Suprapubic skin (tissue), 4 donors: ENCODE results near the gene MAG. TPM values are rescaled to one million over a fixed set of nuclear protein-coding genes. Genes with fewer than 3 reads are reported as not detected.

Experiments used
- DNase-seq, 2 donors: peaks; one replicate each; pipeline ENCODE4 v3.0.0-alpha.2; 2019; ENCODE audit warnings: low spot score in 2 of 2
- H3K27ac ChIP-seq: fragments of 200-600 bp; sonication (generic); one replicate; pipeline ENCODE4 v1.5.1; 2019
- H3K27me3 ChIP-seq: fragments of 200-600 bp; sonication (generic); one replicate; pipeline ENCODE4 v1.5.1; 2019
- H3K36me3 ChIP-seq: fragments of 200-600 bp; sonication (generic); one replicate; pipeline ENCODE4 v1.5.1; 2019
- H3K4me1 ChIP-seq: fragments of 200-600 bp; sonication (generic); one replicate; pipeline ENCODE4 v1.5.1; 2019
- H3K4me3 ChIP-seq: fragments of 200-600 bp; sonication (generic); one replicate; pipeline ENCODE4 v1.5.1; 2019; ENCODE audit warnings: mild to moderate bottlenecking
- H3K9me3 ChIP-seq: fragments of 200-600 bp; sonication (generic); one replicate; pipeline ENCODE4 v1.5.1; 2019
- EP300 ChIP-seq: sonication (generic); formaldehyde crosslinking; IDR thresholded peaks from one replicate; pipeline ENCODE4 v1.6.1; 2017; ENCODE audit warnings: antibody characterized with exemption
- POLR2A ChIP-seq, 2 donors: fragments of 450-650 bp; IDR thresholded peaks; one replicate each; pipeline ENCODE4 v1.6.1; 2017; ENCODE audit warnings: antibody characterized with exemption in 2 of 2, mild to moderate bottlenecking in 2 of 2, moderate library complexity in 2 of 2
- POLR2AphosphoS5 ChIP-seq, 3 donors: sonication (generic); formaldehyde crosslinking; IDR thresholded peaks; one replicate each; pipeline ENCODE4 v1.6.1; 2017; ENCODE audit warnings: antibody characterized with exemption in 3 of 3
- WGBS: methylation state at CpG from one replicate; pipeline ENCODE4 v1.1.5; 2018; 5-methylcytosine and 5-hydroxymethylcytosine counted together
- total RNA-seq, 4 donors: library from RNA; depleted of rRNA; stranded (reverse); fragments of >200 nt; gene quantifications; one replicate each; pipeline ENCODE4 v1.1.0, GENCODE V29; 2016
- TF ChIP-seq, protein P1 (sequence below), 2 donors: fragments of 200-600 bp in 1 of 2; fragments of 450-650 bp in 1 of 2; sonication (generic) in 1 of 2; IDR thresholded peaks; one replicate each; pipeline ENCODE4 v1.5.1; 2016 to 2019; ENCODE audit warnings: antibody characterized with exemption in 2 of 2, mild to moderate bottlenecking in 1 of 2, moderate library complexity in 1 of 2

Gene MAG, protein sequence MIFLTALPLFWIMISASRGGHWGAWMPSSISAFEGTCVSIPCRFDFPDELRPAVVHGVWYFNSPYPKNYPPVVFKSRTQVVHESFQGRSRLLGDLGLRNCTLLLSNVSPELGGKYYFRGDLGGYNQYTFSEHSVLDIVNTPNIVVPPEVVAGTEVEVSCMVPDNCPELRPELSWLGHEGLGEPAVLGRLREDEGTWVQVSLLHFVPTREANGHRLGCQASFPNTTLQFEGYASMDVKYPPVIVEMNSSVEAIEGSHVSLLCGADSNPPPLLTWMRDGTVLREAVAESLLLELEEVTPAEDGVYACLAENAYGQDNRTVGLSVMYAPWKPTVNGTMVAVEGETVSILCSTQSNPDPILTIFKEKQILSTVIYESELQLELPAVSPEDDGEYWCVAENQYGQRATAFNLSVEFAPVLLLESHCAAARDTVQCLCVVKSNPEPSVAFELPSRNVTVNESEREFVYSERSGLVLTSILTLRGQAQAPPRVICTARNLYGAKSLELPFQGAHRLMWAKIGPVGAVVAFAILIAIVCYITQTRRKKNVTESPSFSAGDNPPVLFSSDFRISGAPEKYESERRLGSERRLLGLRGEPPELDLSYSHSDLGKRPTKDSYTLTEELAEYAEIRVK
- not detected for total RNA-seq

DNA sequence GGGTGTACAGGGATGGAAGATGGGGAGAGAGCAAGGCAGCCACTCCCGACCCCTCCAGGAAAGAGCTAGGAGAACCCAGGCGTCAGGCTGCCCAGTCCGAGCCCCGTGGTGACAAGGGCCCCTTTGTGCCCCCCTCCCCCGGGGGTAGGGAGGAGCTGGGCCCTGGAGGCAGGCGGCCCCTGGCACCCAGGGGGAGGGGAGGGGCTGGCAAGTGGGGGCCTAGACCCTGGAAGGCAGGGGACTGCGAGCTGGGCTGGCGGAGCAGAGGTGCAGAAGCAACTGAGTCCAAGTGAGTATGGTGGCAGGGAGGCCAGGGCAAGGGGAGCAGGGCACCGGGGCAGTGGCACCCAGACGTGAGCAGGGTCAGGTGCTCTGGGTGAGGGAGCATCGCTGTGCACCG, at the start of gene MAG:
Gene MAG, plus strand, starts transcription at position 246 of the 400 bp plus-strand sequence. CDS start 3,248 bp downstream, outside the sequence.
- H3K36me3 ChIP-seq: no peaks in the 10 kb centered on the region
- H3K4me1 ChIP-seq: peaks cover 7% of the 10 kb centered on the region
- peaks cover 63% of the 10 kb centered on the region for H3K27me3 ChIP-seq
- H3K27ac ChIP-seq: no peak within 1 kb of the TSS
- H3K9me3 ChIP-seq: no peaks in the 10 kb centered on the region
- TF ChIP-seq, protein P1, sequence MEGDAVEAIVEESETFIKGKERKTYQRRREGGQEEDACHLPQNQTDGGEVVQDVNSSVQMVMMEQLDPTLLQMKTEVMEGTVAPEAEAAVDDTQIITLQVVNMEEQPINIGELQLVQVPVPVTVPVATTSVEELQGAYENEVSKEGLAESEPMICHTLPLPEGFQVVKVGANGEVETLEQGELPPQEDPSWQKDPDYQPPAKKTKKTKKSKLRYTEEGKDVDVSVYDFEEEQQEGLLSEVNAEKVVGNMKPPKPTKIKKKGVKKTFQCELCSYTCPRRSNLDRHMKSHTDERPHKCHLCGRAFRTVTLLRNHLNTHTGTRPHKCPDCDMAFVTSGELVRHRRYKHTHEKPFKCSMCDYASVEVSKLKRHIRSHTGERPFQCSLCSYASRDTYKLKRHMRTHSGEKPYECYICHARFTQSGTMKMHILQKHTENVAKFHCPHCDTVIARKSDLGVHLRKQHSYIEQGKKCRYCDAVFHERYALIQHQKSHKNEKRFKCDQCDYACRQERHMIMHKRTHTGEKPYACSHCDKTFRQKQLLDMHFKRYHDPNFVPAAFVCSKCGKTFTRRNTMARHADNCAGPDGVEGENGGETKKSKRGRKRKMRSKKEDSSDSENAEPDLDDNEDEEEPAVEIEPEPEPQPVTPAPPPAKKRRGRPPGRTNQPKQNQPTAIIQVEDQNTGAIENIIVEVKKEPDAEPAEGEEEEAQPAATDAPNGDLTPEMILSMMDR (IDR thresholded peaks at IDR 0.05): no peak
- TF ChIP-seq EP300 (no peak), POLR2A (IDR thresholded peaks at IDR 0.05) (no peak), POLR2AphosphoS5 (IDR thresholded peaks at IDR 0.05) (no peak)
- DNase-seq: no peak
- H3K4me3 ChIP-seq: no peak within 1 kb of the TSS
- WGBS: 75% methylated on average over 7 of the region's 12 CpGs

DNA sequence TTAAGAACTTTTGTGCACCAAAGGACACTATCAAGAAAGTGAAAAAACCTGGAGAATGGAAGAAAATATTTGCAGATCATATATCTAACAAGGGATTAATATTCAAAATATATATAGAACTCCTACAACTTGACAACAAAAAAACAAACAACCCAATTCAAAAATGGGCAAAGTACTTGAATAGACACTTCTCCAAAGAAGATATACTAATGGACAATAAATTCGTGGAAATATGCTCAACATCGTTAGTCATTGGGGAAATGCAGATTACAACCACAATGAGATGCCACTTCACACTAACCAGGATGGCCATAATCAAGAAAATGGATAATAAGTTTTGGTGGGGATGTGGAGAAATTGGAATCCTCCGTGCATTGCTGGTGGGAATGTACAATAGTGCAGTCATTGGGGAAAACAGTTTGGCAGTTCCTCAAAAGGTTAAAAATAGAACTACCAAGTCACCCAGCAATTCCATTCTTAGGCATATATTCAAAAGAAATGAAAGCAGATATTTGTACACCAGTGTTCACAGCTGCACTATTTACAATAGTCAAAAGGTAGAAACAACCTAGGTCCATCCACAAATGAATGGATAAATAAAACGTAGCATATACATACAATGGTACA, 45.4 kb upstream of the MAG start:
- 65% methylated on average over 4 of the region's 4 CpGs for WGBS
- no peak overlapping the region for H3K27ac ChIP-seq
- peaks cover 20% of the 10 kb centered on the region for H3K27me3 ChIP-seq
- no peaks in the 10 kb centered on the region for H3K9me3 ChIP-seq
- TF ChIP-seq EP300 (no peak), POLR2A (IDR thresholded peaks at IDR 0.05) (no peak), POLR2AphosphoS5 (IDR thresholded peaks at IDR 0.05) (no peak)
- TF ChIP-seq, protein P1 (IDR thresholded peaks at IDR 0.05): no peak
- H3K36me3 ChIP-seq: peaks cover 6% of the 10 kb centered on the region
- DNase-seq: no peak
- no peak overlapping the region for H3K4me3 ChIP-seq
- peaks cover 28% of the 10 kb centered on the region for H3K4me1 ChIP-seq

DNA sequence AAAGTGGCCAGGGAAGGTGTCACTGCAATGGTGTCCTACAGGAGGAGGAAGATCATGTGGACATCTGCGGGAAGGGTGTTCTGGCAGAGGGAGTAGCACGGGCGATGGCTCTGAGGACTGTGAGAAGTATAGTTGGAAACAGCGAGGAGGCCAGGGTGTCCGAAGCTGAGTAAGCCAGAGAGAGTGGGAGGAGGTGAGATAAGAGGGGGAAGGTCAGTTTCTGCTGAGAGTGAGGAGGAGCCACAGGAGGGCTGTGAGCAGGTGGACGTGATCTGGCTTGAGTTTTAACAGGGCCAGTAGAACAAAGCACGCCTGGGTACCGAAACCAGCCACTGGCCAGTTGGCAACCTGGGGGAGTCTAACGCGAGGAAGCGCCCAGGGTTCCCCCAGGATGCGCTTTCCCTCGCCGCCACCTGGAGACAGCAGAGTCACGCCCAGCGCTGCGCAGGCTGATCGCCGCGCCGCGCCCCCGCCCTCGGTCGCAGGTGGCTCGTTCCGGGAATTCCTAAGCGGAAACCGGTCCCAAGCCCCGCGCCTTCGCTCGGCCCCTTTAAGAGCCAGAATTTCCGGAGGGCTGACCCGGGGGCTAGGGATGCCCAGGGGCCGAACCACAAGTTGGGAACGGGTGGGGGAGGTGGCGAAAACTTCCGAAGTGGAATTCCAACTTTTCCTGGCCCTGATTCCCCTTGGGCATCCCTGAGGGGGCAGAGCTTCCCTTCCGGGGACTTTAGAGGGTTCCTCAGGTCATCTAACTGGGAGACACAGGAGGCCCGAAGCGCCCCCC, 44.2 kb upstream of the MAG start:
- Histone ChIP-seq H3K27me3 (peaks cover 20% of the 10 kb centered on the region), H3K9me3 (no peaks in the 10 kb centered on the region), H3K36me3 (peaks cover 6% of the 10 kb centered on the region), H3K4me3 (peak overlapping the region; percentile 70), H3K4me1 (peaks cover 28% of the 10 kb centered on the region), H3K27ac (peak overlapping the region; percentile 95)
- peak in 1 of 2 donors; percentile 79 for DNase-seq
- WGBS: 5% methylated on average over 10 of the region's 42 CpGs
- TF ChIP-seq POLR2A (IDR thresholded peaks at IDR 0.05) (no peak), POLR2AphosphoS5 (IDR thresholded peaks at IDR 0.05) (peak in 1 of 3 donors; percentile 21), EP300 (no peak)
- TF ChIP-seq, protein P1 (IDR thresholded peaks at IDR 0.05): peak; percentile 60 to 75

DNA sequence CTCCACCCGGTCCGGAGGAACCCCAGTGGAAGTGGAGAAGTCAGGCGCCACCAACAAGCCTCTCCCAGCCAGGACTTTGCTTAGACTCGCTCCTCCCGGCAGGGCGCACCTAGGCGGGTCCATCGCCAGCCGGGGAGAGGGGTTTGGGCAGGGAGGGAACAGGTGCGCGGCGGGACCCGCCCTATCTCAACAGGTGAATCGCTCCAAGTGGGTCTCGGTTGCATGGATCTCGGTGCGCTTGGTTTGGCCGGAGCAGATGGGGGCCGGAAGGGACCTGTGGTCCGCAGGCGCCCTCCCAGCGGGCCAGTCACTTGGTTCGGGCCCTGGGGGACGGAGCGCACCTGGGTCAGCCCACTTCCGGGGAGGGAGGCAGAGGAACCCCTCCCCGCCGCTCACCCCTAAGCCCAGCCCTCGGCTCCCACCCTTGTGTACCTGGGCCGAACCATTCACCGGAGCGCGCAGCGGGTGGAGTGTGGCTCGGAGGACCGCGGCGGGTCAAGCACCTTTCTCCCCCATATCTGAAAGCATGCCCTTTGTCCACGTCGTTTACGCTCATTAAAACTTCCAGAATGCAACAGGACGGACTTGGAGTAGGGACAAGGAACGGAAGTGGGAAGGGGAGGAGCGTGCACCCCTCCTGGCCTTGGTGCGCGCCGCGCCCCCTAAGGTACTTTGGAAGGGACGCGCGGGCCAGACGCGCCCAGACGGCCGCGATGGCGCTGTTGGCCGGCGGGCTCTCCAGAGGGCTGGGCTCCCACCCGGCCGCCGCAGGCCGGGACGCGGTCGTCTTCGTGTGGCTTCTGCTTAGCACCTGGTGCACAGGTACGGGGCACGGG, 43.4 kb upstream of the MAG start, which contains the start of gene LSR:
Gene LSR, plus strand, starts transcription at position 693 of the 836 bp plus-strand sequence. Its CDS starts 21 bp downstream, at position 714.
- H3K27ac ChIP-seq: peak within 1 kb of the TSS; percentile 95
- peaks cover 28% of the 10 kb centered on the region for H3K4me1 ChIP-seq
- DNase-seq: peak in 1 of 2 donors; percentile 88
- peaks cover 7% of the 10 kb centered on the region for H3K36me3 ChIP-seq
- no peak for TF ChIP-seq EP300
- TF ChIP-seq POLR2A (IDR thresholded peaks at IDR 0.05): peak in 1 of 2 donors; percentile 21
- peak in 1 of 3 donors; percentile 64 for TF ChIP-seq POLR2AphosphoS5 (IDR thresholded peaks at IDR 0.05)
- TF ChIP-seq, protein P1 (IDR thresholded peaks at IDR 0.05): no peak
- peak within 1 kb of the TSS; percentile 70 for H3K4me3 ChIP-seq
- H3K9me3 ChIP-seq: no peaks in the 10 kb centered on the region
- H3K27me3 ChIP-seq: peaks cover 20% of the 10 kb centered on the region
- WGBS: 3% methylated on average over 6 of the region's 69 CpGs
